HG03469 (cell line): ENCODE measurements around the gene SYNE1.
"Not testable (repeated sequence)": the region's sequence is repeated elsewhere in the genome, so short reads cannot be mapped to it uniquely, and the experiment has no call there.

Source experiments
- ATAC-seq: cut with Tn5 transposase; IDR thresholded peaks from one replicate; pipeline ENCODE4 v1.9.1; 2021; ENCODE audit warnings: mild to moderate bottlenecking, moderate library complexity, moderate number of reproducible peaks; ENCODE audit not compliant: unreplicated experiment

Gene SYNE1

DNA sequence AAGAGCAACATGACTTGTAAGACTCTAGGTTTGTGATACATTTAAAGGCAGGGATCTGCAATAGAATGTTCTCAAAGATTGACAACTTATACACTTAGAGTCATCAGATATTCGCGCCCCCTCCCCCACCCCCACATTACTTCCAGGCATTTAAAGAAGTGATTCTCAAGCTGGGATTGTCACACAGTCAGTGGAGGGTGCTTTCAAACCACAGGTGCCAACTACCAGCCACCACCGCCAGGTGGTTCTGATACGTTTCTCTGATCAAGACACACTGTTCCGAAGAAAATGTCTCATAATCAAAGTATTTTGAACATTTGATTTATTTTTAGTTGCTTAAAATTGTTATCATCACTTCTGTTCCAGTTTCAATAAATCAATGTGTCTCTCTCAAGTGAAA is 472.2 kb downstream of the SYNE1 start:
- no peak for ATAC-seq

DNA sequence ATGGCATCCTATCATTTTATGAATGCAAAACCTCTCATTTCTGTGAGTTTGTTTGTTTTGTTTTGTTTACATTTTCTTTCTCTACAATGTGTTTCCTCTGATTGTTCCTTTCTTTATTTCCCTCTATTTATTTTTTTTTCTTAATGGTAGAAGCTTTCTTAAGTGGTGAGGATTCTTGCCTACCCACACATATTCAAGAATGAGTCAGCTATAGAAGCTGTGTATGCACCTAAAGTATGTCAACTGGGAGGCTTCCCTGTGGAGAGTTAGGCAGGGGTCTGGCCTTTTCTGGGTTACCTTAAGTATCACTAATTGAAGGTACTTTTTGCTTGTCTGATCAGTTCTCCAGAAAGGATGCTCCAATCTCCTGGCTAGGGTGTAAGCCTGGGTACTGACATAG is 475.7 kb downstream of the SYNE1 start:
- ATAC-seq = peak; percentile 60

GRCh38 chr6:152160346-152160745 is 476.8 kb downstream of the SYNE1 start:
- peak; percentile 93 for ATAC-seq

- ATAC-seq = no peak
Measured at GRCh38 chr6:152155792-152156191, 481.4 kb downstream of the SYNE1 start.

DNA sequence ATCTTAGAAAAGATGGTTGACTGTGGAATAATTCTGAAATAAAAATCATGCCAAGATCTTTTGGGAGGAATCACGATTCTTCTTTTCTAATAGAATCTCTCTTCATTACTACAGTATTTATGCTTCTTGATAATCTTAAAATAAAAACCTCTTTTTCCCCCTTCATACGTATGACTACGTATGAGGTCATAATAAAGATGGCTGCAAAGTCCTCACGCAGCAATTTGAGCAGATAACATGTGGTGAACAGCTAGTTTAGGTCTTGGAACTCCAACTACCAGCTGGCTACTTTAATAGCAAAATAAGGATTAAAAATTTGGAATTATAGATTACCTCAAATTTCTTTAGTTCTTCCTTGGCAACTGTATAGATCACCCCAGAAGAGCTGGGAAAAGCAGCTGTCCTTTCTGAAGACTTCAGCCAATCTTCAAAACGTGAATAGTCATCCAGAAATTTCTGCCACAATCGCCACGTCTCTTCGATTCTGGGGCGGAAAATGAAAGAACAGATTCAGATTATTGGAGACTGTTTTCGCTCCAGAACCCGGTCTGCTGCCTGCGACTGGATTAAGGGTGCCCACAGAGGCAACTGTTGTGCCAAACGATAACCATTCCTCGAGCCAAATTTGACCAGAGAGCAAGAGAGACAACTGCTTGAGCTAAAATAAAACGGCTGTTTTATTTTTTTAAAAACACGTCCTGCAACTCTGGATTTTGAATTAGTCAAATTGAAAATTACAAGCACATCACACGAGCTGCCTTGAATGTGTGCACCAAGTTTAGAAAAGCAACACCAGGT is 482.4 kb downstream of the SYNE1 start:
- ATAC-seq = no peak

DNA sequence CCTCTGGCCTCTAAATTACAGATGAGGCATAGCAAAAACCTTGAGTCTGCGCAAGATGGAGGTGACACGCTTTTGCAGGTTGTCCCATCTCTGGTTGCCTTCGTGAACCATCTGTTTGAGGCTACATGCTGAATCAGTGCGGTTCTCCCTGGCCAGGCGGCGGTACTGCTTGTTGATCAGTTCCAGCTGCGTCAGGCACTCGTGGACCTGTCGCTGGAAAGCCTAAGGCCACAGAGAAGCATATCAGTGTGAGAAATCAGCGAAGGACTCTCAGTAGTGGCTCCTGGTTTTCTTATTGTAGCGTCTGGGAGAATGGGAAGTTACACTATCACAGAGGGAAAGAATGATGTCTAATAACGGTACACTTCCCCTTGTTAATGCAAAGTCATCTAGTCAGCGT is 485.2 kb downstream of the SYNE1 start:
- ATAC-seq = no peak

DNA sequence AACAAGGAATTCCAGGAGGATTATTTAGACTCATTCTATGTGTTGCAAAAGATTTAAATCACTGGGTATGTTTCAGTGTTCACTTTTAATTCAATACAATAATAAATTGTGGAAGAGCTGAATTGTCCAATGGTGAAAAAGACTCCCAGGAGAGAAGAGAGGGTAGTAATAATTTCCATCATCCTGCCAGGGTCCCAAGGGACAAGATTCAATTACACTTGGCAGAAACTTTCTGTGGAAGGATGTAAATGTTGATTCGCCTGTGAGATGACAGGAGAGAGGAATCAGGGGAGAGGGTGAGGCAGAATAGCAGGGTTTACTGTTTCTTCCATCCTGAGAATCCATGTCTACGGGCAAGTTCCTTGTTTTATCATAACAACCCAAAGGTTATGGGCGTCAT is 487.0 kb downstream of the SYNE1 start:
- no peak for ATAC-seq

- no peak for ATAC-seq
Measured at GRCh38 chr6:152148412-152148811, 488.8 kb downstream of the SYNE1 start.

DNA sequence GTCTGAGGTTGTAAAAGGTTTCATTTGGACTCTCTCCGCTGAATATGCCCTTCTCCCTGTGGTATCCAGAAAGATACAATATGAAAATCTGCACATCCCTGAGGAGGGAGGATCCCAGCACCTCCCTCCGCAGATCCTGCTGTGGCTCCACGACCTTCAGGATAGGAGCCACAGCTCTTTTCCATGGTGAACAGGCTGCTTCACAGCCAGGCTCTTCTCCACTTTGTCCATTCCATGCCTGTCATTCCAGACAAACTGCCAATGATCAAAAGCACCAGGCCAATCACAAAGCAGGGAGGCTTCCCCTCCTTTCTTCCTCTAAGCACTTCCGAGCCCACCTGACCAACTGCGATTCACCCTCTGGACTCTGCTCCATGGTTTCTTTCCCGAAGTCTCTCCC is 489.9 kb downstream of the SYNE1 start:
- no peak for ATAC-seq

DNA sequence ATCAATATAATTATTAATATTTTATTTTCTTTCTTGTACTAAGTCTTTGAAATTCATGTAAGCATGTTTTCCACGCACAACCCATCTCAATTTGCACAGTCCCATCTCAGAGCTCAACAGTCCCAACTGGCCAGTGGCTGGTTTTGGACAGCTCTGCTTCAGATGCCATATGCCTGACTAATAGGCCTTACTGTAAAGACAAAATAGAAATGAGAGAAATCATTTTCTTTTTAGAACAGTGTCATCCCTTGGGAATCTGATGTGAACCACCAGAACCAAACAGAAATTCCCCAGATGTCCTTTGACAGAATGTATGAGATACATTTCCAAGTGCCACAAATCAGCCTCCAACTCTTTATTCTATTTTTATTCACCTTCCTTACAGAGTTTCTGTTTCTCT is 490.8 kb downstream of the SYNE1 start:
- ATAC-seq = no peak

DNA sequence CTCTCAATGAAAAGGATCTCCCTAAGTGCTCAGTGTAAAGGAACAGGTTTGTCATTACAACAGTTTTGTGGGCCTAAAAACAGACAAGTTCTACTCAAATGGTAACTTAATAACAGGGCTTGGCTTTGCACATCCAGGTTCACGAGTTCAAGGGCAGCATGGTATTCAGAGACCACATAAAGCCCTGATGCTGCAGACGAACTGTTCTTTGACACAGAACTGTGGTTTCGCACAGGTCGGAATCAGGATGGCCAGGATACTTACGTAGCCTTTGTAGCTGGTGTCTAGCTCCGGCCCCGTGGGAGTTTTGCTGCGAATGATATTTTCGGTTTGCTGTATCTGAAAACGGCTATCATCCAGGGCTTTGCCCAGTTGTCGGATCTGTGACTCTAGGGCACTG is 493.8 kb downstream of the SYNE1 start:
- no peak for ATAC-seq

DNA sequence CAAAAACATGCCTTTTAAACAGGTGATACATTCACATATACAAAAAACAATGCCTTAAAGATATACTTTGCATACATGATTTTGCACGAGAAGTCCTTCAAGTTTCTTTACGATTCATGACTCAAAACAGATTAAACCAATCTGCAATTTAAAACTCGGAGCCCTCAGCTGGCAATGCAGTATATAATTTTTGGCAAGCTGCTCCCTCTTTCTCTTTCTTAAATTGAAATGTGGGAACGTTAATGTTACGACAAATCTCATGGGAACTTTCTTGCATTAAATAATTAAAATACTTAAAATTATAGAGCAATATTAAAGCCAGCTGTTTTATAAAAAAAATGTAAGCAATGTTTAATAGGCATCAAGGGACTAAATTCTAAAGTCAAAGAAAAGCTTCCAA is 495.1 kb downstream of the SYNE1 start:
- no peak for ATAC-seq

DNA sequence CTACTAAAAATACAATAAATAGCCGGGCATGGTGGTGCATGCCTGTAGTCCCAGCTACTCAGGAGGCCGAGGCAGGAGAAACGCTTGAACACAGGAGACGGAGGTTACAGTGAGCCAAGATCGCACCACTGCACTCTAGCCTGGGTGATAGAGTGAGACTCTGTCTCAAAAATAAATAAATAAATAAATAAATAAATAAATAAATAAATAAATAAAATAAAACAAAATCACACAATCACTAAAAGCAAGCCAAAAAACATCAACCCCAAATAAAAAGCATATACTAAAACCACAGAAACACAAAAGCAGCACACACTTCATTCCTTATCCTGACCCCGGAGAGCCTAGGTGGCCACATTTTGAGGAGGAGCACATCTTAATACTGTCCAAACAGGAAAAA is 498.8 kb downstream of the SYNE1 start:
- not testable (repeated sequence) for ATAC-seq

GRCh38 chr6:152136449-152136825 is 500.7 kb downstream of the SYNE1 start:
- ATAC-seq = no peak

DNA sequence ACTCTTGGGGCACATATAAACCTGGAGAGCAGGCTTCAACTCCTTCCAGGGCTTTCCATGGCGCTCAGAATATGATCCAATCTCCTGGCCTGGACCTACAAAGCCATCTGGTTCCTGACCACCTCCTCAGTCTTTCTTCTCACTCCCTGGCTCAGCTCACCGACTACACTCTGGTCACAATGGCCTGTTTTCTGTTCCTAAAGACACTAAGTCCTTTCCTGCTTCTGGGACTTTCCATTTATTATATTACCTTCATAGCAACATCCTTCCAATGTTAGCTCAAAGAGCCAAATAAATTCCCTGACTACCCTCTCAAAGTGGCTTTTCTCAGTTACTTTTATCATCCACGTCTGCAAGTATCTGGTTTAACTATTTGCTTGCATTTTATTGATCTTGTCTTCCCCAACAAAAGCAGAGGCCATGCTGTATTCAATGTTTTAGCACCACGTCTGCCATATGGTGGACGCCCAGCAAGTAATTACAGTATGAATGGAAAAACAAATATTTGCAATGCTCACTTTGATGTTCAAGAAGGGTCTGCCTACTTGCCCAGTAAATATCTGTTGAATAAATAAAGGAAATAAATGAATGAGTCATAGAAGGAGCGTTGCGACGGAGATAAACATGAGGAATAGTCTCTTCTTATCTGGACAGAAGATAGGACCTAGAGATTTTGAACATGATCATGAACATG is 501.3 kb downstream of the SYNE1 start:
- no peak for ATAC-seq

DNA sequence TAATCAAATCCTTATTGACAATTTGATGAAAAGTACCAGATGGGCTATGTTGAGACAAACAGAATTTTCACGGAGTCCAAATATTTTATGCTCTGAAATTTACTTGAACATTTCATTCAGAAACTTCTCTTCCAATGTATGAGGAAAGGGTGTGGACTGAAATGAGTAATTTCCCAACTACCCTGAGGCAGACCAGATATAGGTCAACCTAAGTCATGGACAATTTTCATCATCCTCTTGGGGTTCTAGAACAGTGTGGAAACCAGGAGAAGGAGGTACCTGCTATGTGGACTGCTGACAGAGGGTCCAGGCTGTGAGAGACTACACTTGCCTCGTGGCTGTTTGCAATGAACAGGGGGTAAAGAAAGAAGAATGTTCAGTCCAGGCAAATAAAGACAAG is 506.7 kb downstream of the SYNE1 start:
- ATAC-seq = no peak

DNA sequence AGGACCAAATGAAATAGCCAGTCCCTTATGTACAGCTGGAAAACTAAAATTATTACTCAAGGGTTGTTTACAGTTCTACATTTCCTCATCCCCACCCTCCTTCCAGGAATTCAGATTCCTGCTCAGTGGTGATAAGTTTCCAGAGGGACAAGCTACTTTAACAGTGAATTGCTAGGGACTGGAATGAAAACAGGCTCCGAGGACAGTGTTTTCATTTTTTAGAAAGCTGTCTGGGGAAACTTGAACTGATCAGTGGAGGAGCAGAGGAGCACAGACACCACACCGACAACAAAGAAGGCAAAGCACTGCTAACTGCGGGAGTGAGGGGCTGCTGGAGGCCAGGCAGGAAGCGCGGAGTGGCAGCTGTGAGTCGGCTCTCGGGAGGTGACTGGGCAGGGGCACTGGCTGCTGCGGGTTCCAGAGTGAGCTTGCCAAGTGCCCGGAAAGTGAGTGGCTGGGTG is 507.4 kb downstream of the SYNE1 start:
- ATAC-seq = no peak

GRCh38 chr6:152127432-152128165 is 509.6 kb downstream of the SYNE1 start:
- ATAC-seq = no peak

DNA sequence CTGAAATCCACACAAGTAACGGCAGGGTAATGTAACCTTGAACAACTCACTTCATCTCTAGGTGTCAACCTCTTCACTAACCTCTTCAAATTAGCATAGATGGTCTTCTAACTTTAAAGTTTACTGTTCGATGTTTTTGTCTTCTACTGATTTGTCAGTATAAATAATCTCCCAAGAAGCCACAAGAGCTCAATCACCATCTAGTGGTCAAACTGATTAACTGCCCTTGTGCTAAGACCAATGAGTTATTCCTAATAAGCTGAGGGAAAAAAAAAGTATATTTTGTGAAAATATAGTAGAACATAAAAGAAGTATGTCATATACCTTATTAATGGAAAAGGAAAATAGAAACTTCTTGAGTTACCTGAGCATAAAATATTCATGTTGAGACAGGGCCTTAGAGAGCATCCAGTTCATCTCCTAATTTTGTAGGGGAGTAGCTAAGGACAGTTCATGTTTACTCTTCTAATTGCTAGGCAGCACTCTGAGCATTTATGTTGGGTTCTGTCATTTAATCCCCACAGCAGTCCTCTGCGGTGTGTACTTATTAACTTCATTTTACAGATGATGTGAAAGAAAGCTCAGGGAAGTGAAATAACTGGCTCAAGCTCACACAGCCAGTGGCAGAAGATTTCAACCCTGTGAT is 512.6 kb downstream of the SYNE1 start:
- ATAC-seq = no peak

- no peak for ATAC-seq
Measured at GRCh38 chr6:152123076-152123475, 514.1 kb downstream of the SYNE1 start.

DNA sequence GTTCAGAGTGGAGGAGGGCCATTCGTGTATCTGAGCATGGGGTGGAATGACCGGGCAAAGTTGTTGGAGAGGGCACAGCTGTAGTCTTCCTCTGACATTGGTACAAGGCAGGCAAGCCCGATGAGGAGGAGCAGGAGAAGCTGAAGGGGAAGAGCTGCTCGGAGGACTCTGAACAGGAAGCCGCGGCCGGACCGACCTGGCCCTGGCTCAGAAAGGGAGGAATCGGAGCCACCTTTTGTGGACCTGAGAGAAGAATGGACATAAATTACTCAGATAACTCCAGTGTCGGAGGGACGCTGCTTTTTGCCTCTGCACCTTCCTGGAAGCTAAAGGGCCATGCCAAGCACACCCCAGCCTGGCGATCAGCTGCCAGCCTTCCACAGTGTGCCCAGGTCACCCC is 514.7 kb downstream of the SYNE1 start:
- ATAC-seq = no peak
